Stimulated activated CD4-positive, alpha-beta T cell treated with anti-CD3 and anti-CD28 coated beads, Interleukin-12 subunit alpha, Interleukin-12 subunit beta, amount 100 ng/mL, for 48 hours (primary cell): ENCODE measurements around the gene DRC7.
A peak's percentile ranks its signal among the peaks of the same experiment; 100 is the strongest.

Source experiments
- DNase-seq, 3 donors: peaks; one replicate each; pipeline ENCODE4 v3.0.0-alpha.2; 2020; ENCODE audit warnings: low read depth in 2 of 3, low spot score in 1 of 3

The DRC7 gene

DNA sequence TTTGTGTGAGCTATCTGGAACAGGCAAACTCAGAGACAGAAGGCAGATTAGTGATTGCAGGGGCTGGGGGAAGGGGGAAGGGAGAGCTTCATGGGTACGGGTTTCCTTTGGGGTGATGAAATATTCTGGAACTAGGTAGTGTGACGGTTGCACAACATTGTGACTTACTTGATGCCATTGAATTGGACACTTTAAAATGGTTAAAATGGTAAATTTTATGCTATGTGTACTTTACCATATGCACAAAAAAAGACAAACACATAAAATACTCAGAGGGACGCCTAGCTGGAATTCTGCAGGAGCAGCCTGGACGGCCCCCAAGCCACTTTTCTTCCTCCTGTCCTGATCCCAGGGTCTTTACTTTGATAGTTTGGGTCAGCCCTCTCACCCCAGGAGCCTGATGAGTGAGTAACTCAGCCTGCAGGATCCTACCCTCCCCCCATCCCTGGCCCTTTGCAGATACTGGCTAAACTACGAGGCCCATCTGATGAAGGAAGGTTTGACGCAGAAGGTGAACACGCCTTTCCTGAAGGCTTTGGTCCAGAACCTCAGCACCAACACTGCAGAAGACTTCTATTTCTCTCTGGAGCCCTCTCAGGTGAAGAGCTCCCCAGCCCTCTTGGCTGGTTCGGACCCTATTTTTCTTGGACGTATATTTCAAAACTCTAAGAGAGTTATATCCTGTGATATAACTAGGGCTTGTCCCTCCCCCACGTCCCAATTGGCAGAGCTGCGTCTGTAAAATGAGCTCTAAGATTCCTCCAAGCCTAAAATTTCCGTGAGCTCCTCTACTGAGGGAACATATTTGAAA is 18.7 kb upstream of the DRC7 start:
- no peak for DNase-seq

DNA sequence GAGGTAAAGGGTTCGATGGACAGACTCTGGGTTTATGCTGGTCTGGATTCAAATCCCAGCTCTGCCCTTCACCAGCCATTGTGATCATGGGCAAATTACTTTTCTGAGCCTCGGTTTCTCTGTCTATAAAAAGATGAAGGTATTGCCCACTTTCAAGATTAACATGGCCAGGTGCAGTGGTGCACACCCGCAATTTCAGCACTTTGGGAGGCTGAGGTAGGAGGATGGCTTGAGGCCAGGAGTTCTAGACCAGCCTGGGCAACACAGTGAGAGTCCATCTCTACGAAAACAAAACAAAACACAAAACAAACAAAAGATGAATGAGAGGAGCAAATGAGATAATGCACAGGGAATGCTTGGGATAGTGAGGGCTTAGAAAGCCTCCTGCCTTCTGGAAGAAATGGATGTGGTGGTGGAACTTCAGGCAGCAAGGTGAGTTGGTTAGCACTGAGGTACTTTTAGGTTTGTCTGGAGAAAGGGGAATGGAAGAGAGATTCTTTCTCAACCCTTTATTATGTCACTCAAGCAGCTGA is 18.0 kb upstream of the DRC7 start:
- DNase-seq = no peak

DNA sequence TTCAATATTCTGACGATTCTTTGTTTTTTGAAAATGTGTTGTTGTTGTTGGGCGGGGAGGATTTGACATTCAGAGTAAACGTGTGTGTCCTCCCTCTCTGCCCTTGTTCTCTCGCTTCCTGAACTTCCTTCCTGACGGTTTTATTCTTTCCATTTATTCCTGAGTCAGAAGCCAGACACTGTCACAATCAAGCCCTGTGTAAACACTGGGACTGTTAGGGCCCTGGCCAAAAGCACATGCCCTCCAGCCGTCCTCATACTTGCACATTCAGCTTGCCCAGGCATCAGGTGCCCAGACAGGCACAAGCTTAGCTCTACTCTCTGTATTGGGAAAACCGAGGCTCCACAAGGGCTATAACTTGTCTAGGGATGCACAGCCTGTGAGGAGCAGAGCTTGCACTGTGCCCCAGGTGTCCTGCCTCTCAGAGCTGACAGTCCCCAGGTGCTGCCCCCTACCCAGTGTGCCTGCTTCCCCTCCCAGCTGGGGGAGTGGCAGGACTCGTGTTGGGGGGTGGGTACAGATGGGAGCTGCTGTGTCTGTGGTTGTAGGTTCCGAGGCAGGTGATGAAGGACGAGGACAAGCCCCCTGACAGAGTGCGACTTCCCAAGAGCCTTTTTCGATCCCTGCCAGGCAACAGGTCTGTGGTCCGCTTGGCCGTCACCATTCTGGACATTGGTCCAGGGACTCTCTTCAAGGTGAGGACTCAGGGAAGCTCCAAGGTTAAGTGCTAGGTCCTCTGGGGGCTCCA is 16.8 kb upstream of the DRC7 start:
- DNase-seq = no peak

- DNase-seq = no peak
Measured at GRCh38 chr16:57679016-57679415, 15.6 kb upstream of the DRC7 start.

- no peak for DNase-seq
Measured at GRCh38 chr16:57679767-57680482, 14.7 kb upstream of the DRC7 start.

DNA sequence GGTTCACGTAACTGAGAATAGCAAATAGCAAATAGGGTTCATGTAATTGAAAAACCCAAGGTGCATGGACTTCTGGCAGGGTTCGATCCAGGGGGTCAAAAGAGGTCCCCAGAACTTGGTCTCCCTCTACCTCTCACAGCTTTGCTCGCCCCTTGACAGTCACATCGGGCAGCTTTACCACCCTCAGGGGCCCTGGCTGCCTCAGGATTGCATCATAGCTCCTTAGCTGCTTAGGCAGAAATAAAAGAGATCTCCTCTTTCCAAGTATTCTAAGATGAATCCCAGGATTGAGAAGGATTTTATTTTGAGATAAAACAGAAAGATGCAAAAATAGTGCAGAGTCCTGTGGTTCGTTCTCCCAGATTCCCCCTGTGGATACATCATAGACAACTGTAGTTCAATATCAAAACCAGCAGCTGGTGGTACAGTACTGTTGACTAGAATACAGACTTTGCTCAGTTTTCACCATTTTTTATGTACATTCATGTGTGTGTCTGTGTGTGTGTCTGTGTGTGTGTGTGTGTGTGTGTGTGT is 13.7 kb upstream of the DRC7 start:
- DNase-seq = no peak

- no peak for DNase-seq
Measured at GRCh38 chr16:57681950-57682728, 12.5 kb upstream of the DRC7 start.

GRCh38 chr16:57682809-57683635 is 11.6 kb upstream of the DRC7 start:
- DNase-seq = no peak

GRCh38 chr16:57683636-57684545 is 10.7 kb upstream of the DRC7 start:
- DNase-seq = no peak

DNA sequence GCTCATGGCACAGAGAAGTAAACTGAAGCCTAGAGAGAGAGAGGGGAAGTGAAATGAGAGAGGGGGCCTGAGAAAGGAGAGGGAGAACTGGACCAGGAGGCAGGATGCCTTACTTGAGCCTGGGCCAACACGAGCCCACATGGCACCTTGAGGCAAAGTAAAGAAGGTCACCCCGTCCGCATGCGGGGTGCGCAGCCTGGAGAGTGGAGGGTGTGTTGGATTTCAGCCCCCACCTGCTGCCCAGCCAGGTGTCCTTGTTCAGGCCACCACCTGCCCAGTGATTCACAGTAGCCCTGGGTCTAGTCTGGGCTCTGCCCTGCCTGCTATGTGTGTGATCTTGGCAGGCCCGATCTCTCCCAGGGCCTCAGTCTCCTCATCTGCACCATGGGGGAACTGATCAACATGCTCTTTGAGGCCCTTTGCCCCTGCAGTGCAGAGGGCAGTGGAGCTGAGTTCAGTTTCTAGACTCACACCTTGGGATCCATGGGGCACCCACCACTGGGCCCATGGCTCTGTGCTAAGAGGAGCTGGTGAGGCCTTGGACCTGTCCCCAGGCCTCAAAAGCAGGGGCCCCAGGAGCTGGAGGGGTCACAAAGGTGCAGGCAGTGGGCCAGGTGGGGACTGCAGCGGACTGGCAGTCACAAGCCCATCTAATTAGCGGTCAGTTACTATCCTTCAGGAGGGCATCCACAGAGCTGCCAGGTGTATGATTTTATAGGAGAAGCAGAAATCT is 9.8 kb upstream of the DRC7 start:
- no peak for DNase-seq

DNA sequence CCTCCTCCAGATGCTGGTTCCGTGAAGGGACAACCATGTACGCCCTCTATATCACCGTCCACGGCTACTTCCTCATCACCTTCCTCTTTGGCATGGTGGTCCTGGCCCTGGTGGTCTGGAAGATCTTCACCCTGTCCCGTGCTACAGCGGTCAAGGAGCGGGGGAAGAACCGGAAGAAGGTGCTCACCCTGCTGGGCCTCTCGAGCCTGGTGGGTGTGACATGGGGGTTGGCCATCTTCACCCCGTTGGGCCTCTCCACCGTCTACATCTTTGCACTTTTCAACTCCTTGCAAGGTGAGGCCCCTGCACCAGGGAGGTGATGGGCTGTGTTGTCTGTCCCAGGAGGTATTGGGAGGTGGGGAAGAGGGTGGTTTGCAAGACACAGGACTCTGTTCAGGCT is 9.0 kb upstream of the DRC7 start:
- DNase-seq = no peak

DNA sequence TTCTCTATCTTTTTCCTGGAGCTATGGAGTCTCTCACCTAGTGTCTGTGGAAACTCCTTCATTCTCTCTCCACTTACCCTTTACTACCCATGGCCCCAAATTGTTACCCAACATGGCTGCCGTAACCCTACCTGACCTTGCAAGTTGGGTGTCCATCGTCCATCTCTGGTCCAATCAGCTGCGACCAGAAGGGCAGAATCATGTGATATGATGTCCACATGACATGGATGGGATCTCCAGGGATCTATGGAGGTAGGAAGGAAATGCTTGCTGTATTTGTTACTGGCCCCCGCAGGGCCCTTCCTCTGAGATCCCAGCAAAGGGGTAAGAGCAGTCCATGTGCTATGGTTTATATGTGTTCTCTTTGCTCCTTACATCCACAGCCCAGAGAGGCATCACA is 8.0 kb upstream of the DRC7 start:
- DNase-seq = no peak

DNA sequence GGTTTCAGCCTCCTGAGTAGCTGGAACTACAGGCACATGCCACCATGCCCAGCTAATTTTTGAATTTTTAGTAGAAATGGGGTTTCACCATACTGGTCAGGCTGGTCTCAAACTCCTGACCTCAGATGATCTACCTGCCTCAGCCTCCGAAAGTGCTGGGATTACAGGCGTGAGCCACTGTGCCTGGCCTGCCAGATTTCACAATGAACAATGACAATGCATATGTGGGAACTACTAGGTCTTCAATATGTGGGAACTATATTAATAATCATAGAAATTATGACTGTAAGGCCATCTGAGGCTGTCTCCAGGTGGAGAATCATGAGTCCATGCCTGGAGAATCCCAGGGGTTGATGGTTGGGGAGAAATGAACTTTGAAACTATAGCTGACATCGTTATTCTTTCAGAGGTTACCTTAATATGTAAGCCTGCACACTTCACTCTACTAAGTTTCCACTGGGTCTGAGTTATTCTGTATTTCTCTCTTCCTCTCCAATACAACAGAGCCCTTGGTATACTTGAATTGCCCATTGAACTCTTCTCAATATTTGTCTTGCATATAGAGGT is 7.2 kb upstream of the DRC7 start:
- no peak for DNase-seq

DNA sequence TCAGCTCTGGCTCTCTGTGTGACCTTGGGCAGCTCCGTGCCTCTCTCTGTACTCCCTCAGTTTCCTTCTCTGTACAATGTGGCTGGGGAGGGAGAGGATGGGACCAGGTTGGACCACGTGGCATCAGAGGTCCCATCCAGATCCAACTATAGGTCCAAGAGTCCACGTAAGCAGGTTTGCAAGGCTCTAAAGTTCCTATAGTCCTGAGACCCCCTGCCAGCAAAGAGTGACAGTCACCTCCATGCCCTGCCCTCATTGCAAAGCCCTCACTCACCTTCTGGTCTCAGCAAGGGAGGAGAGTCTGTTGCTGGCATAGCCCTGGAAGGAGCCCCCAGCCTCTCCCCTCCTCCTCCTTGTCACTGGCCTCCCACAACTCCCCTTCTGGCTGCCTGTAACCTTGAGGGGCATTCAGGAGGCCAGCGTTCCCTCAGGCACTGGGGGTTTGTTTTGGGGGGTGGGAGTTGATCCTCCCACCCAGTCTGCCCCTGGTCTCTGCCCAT is 6.1 kb upstream of the DRC7 start:
- no peak for DNase-seq

DNA sequence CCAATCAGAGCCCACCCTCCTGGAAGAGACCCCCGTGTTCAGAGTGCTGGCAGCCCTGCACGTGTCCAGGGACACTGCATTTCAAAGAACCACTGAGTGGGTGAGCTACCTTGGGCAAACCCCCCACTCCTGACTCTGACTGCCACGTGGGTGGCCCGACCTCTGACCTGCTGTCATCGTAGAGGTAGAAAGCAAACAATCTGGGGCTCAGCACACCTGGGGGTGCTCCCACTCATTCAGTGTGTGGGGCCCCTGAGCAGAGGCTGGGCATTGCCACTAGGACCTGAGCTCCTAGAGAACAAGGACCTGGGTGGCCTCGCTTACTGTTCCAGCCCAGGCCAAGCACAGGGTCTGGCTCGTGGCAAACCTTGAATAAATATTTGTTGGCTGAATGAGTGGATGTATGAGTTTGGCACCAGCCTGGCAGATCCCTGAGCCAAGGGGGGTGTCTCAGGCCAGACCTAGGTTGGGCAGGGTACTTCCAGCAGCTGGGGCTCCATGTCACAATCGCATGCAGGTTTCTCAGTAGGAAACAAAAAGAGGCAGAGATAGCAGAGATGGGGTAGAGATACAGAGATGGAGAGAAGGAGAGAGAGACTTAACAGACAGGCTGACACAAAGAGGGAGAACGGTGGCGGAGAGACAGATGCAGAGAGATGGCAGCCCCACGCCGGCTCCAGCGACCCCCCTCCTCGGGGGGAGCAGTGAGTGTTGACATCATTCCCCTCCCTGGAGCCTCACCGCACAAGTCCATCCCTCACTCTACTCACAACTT is 5.4 kb upstream of the DRC7 start:
- no peak for DNase-seq

DNA sequence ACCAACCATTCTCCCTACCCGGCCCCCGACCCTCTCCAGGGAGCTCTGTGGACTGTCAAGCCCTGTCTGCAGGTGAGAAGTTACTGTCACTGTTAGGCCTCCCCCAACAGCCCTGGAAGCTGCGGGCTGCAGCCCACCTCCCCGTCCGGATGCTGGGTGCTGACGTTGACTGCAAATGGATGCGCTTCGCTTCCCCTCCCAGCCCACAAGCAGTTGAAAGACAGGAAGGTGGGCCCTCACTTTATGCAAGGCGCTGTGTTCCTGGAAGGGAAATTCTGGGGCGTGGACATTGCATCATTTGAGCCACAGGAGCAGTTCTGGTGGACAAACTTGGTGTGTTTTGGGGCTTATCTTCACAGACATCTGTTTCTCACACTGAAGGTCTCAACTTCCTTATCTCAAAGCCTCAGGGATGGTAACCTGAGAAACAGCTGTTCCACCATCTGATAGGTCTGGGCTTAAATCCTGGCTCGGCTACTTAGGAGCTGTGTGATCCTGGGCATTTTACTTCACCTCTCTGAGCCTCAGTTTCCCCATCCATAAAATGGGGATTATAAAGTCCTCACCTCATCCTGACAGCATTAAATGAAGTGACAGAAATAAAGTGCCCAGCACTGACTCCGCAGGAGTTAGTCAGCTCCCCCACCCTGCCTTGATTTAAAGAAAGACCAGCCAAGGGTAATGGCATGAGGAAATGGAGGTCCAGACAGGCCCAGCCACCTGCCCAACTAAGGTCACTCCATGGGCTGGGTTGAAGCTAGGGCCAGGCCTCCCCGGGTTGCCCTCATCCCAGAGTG is 4.6 kb upstream of the DRC7 start:
- peak in 1 of 3 donors; percentile 8 for DNase-seq
